Neural cell (in vitro differentiated cells): ENCODE results near the gene GLS. TPM values are rescaled to one million over a fixed set of nuclear protein-coding genes. Genes with fewer than 3 reads are reported as not detected.

ENCODE experiments used
- H2AFZ ChIP-seq: fragments of 200-600, 300-800 bp; sonication (generic), shearing (Covaris generic); 2 replicates; pipeline ENCODE4 v1.6.0; 2014; ENCODE audit warnings: low read depth, mild to moderate bottlenecking, antibody characterized with exemption, low read length, moderate library complexity
- H3F3A ChIP-seq: fragments of 200-600 bp; shearing (Covaris generic); 2 replicates; pipeline ENCODE4 v1.6.1; 2016; ENCODE audit warnings: mild to moderate bottlenecking, moderate library complexity, mixed read lengths, antibody characterized with exemption, low read length; ENCODE audit not compliant: insufficient read depth, poor library complexity, severe bottlenecking
- H3K27ac ChIP-seq: fragments of 200-600, 300-800 bp; sonication (generic), shearing (Covaris generic); 2 replicates; pipeline ENCODE4 v1.5.1; 2014; ENCODE audit warnings: mild to moderate bottlenecking, low read length, moderate library complexity
- H3K27me3 ChIP-seq: fragments of 300-800, 200-600 bp; sonication (generic), shearing (Covaris generic); 2 replicates; pipeline ENCODE4 v1.6.0; 2014; ENCODE audit warnings: mild to moderate bottlenecking, low read depth, low read length, moderate library complexity; ENCODE audit not compliant: insufficient read depth
- H3K36me3 ChIP-seq: fragments of 300-800, 200-600 bp; sonication (generic), shearing (Covaris generic); 2 replicates; pipeline ENCODE4 v1.5.1; 2014; ENCODE audit warnings: mild to moderate bottlenecking, antibody characterized with exemption, low read length, moderate library complexity; ENCODE audit not compliant: insufficient read depth
- H3K4me2 ChIP-seq: fragments of 300-800, 200-600 bp; sonication (generic), shearing (Covaris generic); 2 replicates; pipeline ENCODE4 v1.6.0; 2014; ENCODE audit warnings: mild to moderate bottlenecking, low read length
- H3K4me3 ChIP-seq: fragments of 300-800, 200-600 bp; sonication (generic), shearing (Covaris generic); 2 replicates; pipeline ENCODE4 v1.5.1; 2014; ENCODE audit warnings: mild to moderate bottlenecking, low read length, moderate library complexity
- H3K79me2 ChIP-seq: fragments of 200-600 bp; shearing (Covaris generic); replicated peaks from 2 replicates; pipeline ENCODE4 v1.6.0; 2014; ENCODE audit warnings: mild to moderate bottlenecking, low read length, moderate library complexity; ENCODE audit not compliant: insufficient read depth
- H3K9ac ChIP-seq: fragments of 300-800, 200-600 bp; sonication (generic), shearing (Covaris generic); 2 replicates; pipeline ENCODE4 v1.6.1; 2016; ENCODE audit warnings: mild to moderate bottlenecking, low read length, mixed read lengths
- H3K9me2 ChIP-seq: fragments of 200-600 bp; shearing (Covaris generic); 2 replicates; pipeline ENCODE4 v1.6.1; 2016; ENCODE audit warnings: mild to moderate bottlenecking, low read length, mixed read lengths; ENCODE audit not compliant: insufficient read depth
- H3K9me3 ChIP-seq: fragments of 200-600, 300-800 bp; sonication (generic), shearing (Covaris generic); 2 replicates; pipeline ENCODE4 v1.6.1; 2016; ENCODE audit warnings: mild to moderate bottlenecking, mixed run types, low read length, moderate library complexity, mixed read lengths
- H4K20me1 ChIP-seq: fragments of 200-600 bp; shearing (Covaris generic); 2 replicates; pipeline ENCODE4 v1.6.1; 2016; ENCODE audit warnings: mild to moderate bottlenecking, mixed run types; ENCODE audit not compliant: insufficient read depth
- EP300 ChIP-seq: fragments of 450-650 bp; conservative IDR thresholded peaks from 2 replicates; pipeline ENCODE4 v1.6.1; 2014; ENCODE audit warnings: antibody characterized with exemption, mild to moderate bottlenecking, moderate library complexity; ENCODE audit not compliant: poor library complexity, severe bottlenecking
- EZH2 ChIP-seq: fragments of 200-600, 300-800 bp; shearing (Covaris generic), sonication (generic); IDR thresholded peaks from 2 replicates; pipeline ENCODE4 v1.6.1; 2014; ENCODE audit warnings: antibody characterized with exemption, low read length, borderline replicate concordance, mild to moderate bottlenecking; ENCODE audit not compliant: insufficient read depth, poor library complexity, severe bottlenecking
- MXI1 ChIP-seq: fragments of 450-650 bp; conservative IDR thresholded peaks from 2 replicates; pipeline ENCODE4 v1.6.1; 2014; ENCODE audit warnings: antibody characterized with exemption, mild to moderate bottlenecking; ENCODE audit not compliant: poor library complexity, severe bottlenecking
- POLR2AphosphoS5 ChIP-seq: IDR thresholded peaks from 2 replicates; pipeline ENCODE4 v1.6.1; 2012
- RAD21 ChIP-seq: fragments of 450-650 bp; conservative IDR thresholded peaks from 2 replicates; pipeline ENCODE4 v1.6.1; 2014; ENCODE audit warnings: antibody characterized with exemption, mild to moderate bottlenecking, moderate library complexity
- REST ChIP-seq: IDR thresholded peaks from 2 replicates; pipeline ENCODE4 v1.6.1; 2012; ENCODE audit warnings: borderline replicate concordance
- SMC3 ChIP-seq: fragments of 450-650 bp; conservative IDR thresholded peaks from 2 replicates; pipeline ENCODE4 v1.6.1; 2014; ENCODE audit warnings: antibody characterized with exemption, mild to moderate bottlenecking, moderate library complexity; ENCODE audit not compliant: poor library complexity
- TAF1 ChIP-seq: IDR thresholded peaks from 2 replicates; pipeline ENCODE4 v1.6.1; 2012; ENCODE audit warnings: low read depth
- polyA plus RNA-seq: library from polyadenylated mRNA; depleted of rRNA; stranded (reverse); fragments of >200 nt; gene quantifications from 2 replicates; pipeline ENCODE4 v1.2.3, GENCODE V29; 2014
- TF ChIP-seq, protein P1 (sequence below): fragments of 450-650 bp; IDR thresholded peaks from 2 replicates; pipeline ENCODE4 v1.5.1; 2014; ENCODE audit warnings: antibody characterized with exemption, mild to moderate bottlenecking, moderate library complexity; ENCODE audit not compliant: poor library complexity, severe bottlenecking

GLS gene
- polyA plus RNA-seq, 1 donor from 2014 or later = 90.2 TPM

- TF ChIP-seq EZH2 (no peak), SMC3 (no peak), POLR2AphosphoS5 (no peak), MXI1 (no peak), TAF1 (no peak), EP300 (no peak), REST (no peak), RAD21 (no peak)
- TF ChIP-seq, protein P1, sequence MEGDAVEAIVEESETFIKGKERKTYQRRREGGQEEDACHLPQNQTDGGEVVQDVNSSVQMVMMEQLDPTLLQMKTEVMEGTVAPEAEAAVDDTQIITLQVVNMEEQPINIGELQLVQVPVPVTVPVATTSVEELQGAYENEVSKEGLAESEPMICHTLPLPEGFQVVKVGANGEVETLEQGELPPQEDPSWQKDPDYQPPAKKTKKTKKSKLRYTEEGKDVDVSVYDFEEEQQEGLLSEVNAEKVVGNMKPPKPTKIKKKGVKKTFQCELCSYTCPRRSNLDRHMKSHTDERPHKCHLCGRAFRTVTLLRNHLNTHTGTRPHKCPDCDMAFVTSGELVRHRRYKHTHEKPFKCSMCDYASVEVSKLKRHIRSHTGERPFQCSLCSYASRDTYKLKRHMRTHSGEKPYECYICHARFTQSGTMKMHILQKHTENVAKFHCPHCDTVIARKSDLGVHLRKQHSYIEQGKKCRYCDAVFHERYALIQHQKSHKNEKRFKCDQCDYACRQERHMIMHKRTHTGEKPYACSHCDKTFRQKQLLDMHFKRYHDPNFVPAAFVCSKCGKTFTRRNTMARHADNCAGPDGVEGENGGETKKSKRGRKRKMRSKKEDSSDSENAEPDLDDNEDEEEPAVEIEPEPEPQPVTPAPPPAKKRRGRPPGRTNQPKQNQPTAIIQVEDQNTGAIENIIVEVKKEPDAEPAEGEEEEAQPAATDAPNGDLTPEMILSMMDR = no peak
- Histone ChIP-seq H4K20me1 (no peaks in the 10 kb centered on the region), H3K36me3 (no peaks in the 10 kb centered on the region), H3K27me3 (no peaks in the 10 kb centered on the region), H3K4me3 (no peak overlapping the region), H3K9me3 (no peaks in the 10 kb centered on the region), H3K9me2 (no peaks in the 10 kb centered on the region), H2AFZ (no peak overlapping the region), H3K4me2 (no peak overlapping the region), H3K27ac (no peak overlapping the region), H3K9ac (no peak overlapping the region), H3K79me2 (no peaks in the 10 kb centered on the region), H3F3A (no peaks in the 10 kb centered on the region)
Measured at GRCh38 chr2:190972846-190973245, 92.2 kb downstream of the GLS start.

DNA sequence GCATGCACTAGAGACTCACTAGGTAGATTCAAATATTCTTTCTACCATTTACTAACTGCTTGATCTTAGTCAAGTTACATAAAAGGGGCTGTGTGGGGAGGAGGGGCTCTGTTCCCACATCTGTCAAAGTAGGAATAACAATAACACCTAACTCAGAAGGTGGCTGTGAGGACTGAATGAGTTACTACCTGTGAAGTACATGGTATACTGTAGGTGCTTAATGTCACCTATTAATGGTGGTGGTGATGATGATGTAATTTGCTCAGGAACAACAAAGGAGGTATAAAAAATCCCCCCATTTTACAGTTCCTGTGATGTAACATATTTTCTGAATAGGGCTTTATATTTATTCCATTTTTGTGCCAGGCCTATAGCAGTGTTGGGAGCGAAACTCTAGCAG is 92.6 kb downstream of the GLS start:
- H3F3A ChIP-seq = no peaks in the 10 kb centered on the region
- H3K36me3 ChIP-seq = peaks cover 1% of the 10 kb centered on the region
- H4K20me1 ChIP-seq = no peaks in the 10 kb centered on the region
- H3K9me3 ChIP-seq = no peaks in the 10 kb centered on the region
- TF ChIP-seq MXI1 (no peak), SMC3 (no peak), REST (no peak)
- TF ChIP-seq, protein P1 = no peak
- no peak overlapping the region for H3K9ac ChIP-seq
- H3K27me3 ChIP-seq = no peaks in the 10 kb centered on the region
- no peak overlapping the region for H3K4me2 ChIP-seq
- no peak overlapping the region for H2AFZ ChIP-seq
- no peak overlapping the region for H3K4me3 ChIP-seq
- H3K79me2 ChIP-seq = no peaks in the 10 kb centered on the region
- H3K9me2 ChIP-seq = no peaks in the 10 kb centered on the region
- no peak overlapping the region for H3K27ac ChIP-seq
